Stimulated activated CD8-positive, alpha-beta memory T cell treated with anti-CD3 and anti-CD28 coated beads, Interleukin-7, amount 100 ng/mL, for 48 hours (primary cell): ENCODE results near the gene C2orf81.
"Not testable (repeated sequence)": the region's sequence is repeated elsewhere in the genome, so short reads cannot be mapped to it uniquely, and the experiment has no call there.

Experiments used
- DNase-seq, 2 donors: peaks; one replicate each; pipeline ENCODE4 v3.0.0-alpha.2; 2020; ENCODE audit warnings: low read depth in 1 of 2; ENCODE audit errors: extremely low read depth in 1 of 2

Gene C2orf81

GRCh38 chr2:74424139-74424992 is 2.9 kb upstream of the C2orf81 start:
- no peak for DNase-seq

- DNase-seq, result no peak
Observed at GRCh38 chr2:74423231-74424095, 2.0 kb upstream of the C2orf81 start.

GRCh38 chr2:74420443-74421103 is 846 bp downstream of the C2orf81 start:
- not testable (repeated sequence) for DNase-seq

- no peak for DNase-seq
Observed at GRCh38 chr2:74420006-74420405, 1.4 kb downstream of the C2orf81 start.

- DNase-seq, result no peak
Observed at GRCh38 chr2:74419345-74419744, 2.1 kb downstream of the C2orf81 start.

GRCh38 chr2:74418312-74418711 is 3.1 kb downstream of the C2orf81 start:
- DNase-seq, result no peak

GRCh38 chr2:74417763-74418162 is 3.7 kb downstream of the C2orf81 start:
- DNase-seq, result no peak

GRCh38 chr2:74417197-74417596 is 4.2 kb downstream of the C2orf81 start:
- no peak for DNase-seq

- no peak for DNase-seq
Observed at GRCh38 chr2:74416778-74417177, 4.6 kb downstream of the C2orf81 start.

- DNase-seq, result no peak
Observed at GRCh38 chr2:74415762-74416395, 5.5 kb downstream of the C2orf81 start.

GRCh38 chr2:74414881-74415761 is 6.3 kb downstream of the C2orf81 start:
- no peak for DNase-seq

- no peak for DNase-seq
Observed at GRCh38 chr2:74414441-74414840, 7.0 kb downstream of the C2orf81 start.

GRCh38 chr2:74413001-74413698 is 8.3 kb downstream of the C2orf81 start:
- DNase-seq, result no peak

- DNase-seq, result no peak
Observed at GRCh38 chr2:74407682-74408081, 13.7 kb downstream of the C2orf81 start.

- DNase-seq, result no peak
Observed at GRCh38 chr2:74406035-74406434, 15.4 kb downstream of the C2orf81 start.

GRCh38 chr2:74401891-74402290 is 19.5 kb downstream of the C2orf81 start:
- no peak for DNase-seq

- DNase-seq, result no peak
Observed at GRCh38 chr2:74399785-74400184, 21.6 kb downstream of the C2orf81 start.

GRCh38 chr2:74396149-74396548 is 25.3 kb downstream of the C2orf81 start:
- no peak for DNase-seq

GRCh38 chr2:74393525-74393924 is 27.9 kb downstream of the C2orf81 start:
- DNase-seq, result no peak

GRCh38 chr2:74392449-74392743 is 29.0 kb downstream of the C2orf81 start:
- DNase-seq, result no peak
